PFSK-1 (cell line): ENCODE measurements around the gene LMAN2.

ENCODE experiments used
- FOXP2 ChIP-seq: optimal IDR thresholded peaks from 2 replicates; pipeline ENCODE3; 2011; ENCODE audit warnings: borderline replicate concordance, control low read depth, inconsistent platforms; ENCODE audit not compliant: insufficient read depth; ENCODE audit errors: extremely low read length, extremely low read depth
- POLR2AphosphoS5 ChIP-seq: IDR thresholded peaks from 2 replicates; pipeline ENCODE4 v1.6.1; 2012; ENCODE audit warnings: low read depth, mild to moderate bottlenecking, control low read depth, low read length, moderate library complexity
- REST ChIP-seq, 2 experiments: IDR thresholded peaks; 2 replicates each; pipeline versions ENCODE4 v1.6.1 to v1.8.0; 2011 to 2012; ENCODE audit warnings: low read depth in 2 of 2, low read length in 2 of 2, control low read depth in 1 of 2, inconsistent platforms in 1 of 2, mild to moderate bottlenecking in 1 of 2, moderate library complexity in 1 of 2; ENCODE audit not compliant: insufficient read depth in 1 of 2
- SIN3A ChIP-seq: IDR thresholded peaks from 2 replicates; pipeline ENCODE4 v1.6.1; 2012; ENCODE audit warnings: mild to moderate bottlenecking, low read length, moderate library complexity, borderline replicate concordance; ENCODE audit not compliant: insufficient read depth
- TAF1 ChIP-seq: IDR thresholded peaks from 2 replicates; pipeline ENCODE4 v1.6.1; 2012; ENCODE audit warnings: low read length, control low read depth, borderline replicate concordance; ENCODE audit not compliant: insufficient read depth

- TF ChIP-seq POLR2AphosphoS5 (no peak), REST (IDR thresholded peaks at IDR 0.05; ENCODE audit: insufficient read depth in 1 of 2, low read depth in 2 of 2, low read length in 2 of 2) (no peak), FOXP2 (no peak), TAF1 (no peak), SIN3A (no peak)
These were observed 31.7 kb upstream of the LMAN2 start for GRCh38 chr5:177383181-177383580.
